ENCODE data around the gene ELFN2.

Gene ELFN2

DNA sequence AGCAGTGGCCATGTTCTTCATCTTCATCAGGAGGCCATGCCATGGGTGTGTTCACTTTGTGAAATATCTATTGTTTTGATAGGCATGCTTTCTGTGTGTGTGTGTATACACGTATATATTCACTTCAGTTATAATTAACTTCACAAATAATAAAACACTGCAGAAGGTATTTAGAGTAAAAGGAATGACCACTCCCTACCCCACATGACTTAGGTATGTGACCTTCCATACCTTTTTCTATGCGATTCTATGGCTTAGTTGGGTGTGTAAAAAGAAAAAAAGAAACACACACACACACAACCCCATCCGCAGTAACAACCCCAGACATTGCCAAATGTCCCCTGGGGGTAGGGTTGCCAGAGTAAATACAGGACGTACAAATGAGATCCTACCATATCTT is 73.0 kb downstream of the ELFN2 start:
- TF ChIP-seq, protein P1, sequence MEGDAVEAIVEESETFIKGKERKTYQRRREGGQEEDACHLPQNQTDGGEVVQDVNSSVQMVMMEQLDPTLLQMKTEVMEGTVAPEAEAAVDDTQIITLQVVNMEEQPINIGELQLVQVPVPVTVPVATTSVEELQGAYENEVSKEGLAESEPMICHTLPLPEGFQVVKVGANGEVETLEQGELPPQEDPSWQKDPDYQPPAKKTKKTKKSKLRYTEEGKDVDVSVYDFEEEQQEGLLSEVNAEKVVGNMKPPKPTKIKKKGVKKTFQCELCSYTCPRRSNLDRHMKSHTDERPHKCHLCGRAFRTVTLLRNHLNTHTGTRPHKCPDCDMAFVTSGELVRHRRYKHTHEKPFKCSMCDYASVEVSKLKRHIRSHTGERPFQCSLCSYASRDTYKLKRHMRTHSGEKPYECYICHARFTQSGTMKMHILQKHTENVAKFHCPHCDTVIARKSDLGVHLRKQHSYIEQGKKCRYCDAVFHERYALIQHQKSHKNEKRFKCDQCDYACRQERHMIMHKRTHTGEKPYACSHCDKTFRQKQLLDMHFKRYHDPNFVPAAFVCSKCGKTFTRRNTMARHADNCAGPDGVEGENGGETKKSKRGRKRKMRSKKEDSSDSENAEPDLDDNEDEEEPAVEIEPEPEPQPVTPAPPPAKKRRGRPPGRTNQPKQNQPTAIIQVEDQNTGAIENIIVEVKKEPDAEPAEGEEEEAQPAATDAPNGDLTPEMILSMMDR (conservative IDR thresholded peaks at IDR 0.05; ENCODE audit: low read depth, low read length): no peak
- no peak for DNase-seq (ENCODE audit: low read depth)
- no peak overlapping the region for H3K4me3 ChIP-seq (ENCODE audit: low read length)

GRCh38 chr22:37353839-37354238 is 73.4 kb downstream of the ELFN2 start:
- TF ChIP-seq, protein P1 (conservative IDR thresholded peaks at IDR 0.05; ENCODE audit: low read depth, low read length): no peak
- DNase-seq (ENCODE audit: low read depth): peak; percentile 20
- no peak overlapping the region for H3K4me3 ChIP-seq (ENCODE audit: low read length)

DNA sequence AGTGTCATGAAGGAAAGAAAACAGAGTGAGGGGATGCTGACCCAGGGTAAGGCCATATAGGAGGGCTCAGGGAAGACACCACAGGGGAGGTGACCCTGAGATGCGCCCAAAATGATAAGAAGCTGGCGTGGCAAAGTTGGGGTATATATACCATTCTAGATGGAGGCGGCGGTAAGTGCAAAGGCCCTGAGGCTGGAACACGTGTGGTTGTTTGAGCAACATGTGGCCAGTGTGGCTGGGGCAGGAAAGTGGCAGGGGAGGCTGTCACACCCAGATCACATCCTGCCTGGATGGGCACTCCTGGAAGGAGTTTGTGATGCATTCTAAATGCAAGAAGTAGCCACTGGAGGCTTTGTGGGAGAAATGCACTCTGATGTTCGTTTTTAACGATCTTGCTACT is 74.8 kb downstream of the ELFN2 start:
- no peak overlapping the region for H3K4me3 ChIP-seq (ENCODE audit: low read length)
- TF ChIP-seq, protein P1 (conservative IDR thresholded peaks at IDR 0.05; ENCODE audit: low read depth, low read length): no peak
- no peak for DNase-seq (ENCODE audit: low read depth)

DNA sequence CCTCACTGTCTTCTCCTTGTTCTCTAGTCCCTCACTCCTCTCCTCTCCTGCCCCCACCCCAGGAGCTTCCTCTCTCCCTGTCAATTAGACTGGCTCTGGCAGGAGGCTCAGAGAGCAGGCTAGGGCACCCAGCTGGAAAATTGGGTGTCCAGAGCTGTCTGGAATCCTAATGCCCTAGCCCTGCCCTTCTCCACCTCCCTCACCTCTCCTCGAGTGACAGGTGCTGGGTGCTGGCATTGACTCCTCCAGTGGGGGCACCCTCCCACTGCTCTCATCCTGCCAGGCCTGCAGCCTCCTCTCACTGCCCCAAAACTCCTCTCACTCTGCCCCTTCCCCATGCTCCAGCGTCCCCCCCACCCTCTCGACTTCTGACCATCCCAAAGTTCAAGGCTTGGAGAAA is 76.0 kb downstream of the ELFN2 start:
- TF ChIP-seq, protein P1 (conservative IDR thresholded peaks at IDR 0.05; ENCODE audit: low read depth, low read length): no peak
- H3K4me3 ChIP-seq (ENCODE audit: low read length): no peak overlapping the region
- DNase-seq (ENCODE audit: low read depth): no peak

- no peak for DNase-seq (ENCODE audit: low read depth)
- no peak overlapping the region for H3K4me3 ChIP-seq (ENCODE audit: low read length)
- TF ChIP-seq, protein P1 (conservative IDR thresholded peaks at IDR 0.05; ENCODE audit: low read depth, low read length): no peak
Measured at GRCh38 chr22:37349043-37349814, 78.0 kb downstream of the ELFN2 start.

GRCh38 chr22:37346505-37346895 is 80.8 kb downstream of the ELFN2 start:
- H3K4me3 ChIP-seq (ENCODE audit: low read length): no peak overlapping the region
- DNase-seq (ENCODE audit: low read depth): no peak
- TF ChIP-seq, protein P1 (conservative IDR thresholded peaks at IDR 0.05; ENCODE audit: low read depth, low read length): no peak

- TF ChIP-seq, protein P1 (conservative IDR thresholded peaks at IDR 0.05; ENCODE audit: low read depth, low read length): no peak
- H3K4me3 ChIP-seq (ENCODE audit: low read length): no peak overlapping the region
- DNase-seq (ENCODE audit: low read depth): no peak
Measured at GRCh38 chr22:37345863-37346504, 81.3 kb downstream of the ELFN2 start.

Data from retinal pigment epithelial cell (primary cell).